ENCODE results near the gene HES5.

Gene HES5

GRCh38 chr1:2513939-2514652 is 16.0 kb downstream of the HES5 start:
- no peak for DNase-seq

GRCh38 chr1:2512862-2513421 is 17.1 kb downstream of the HES5 start:
- DNase-seq: no peak

GRCh38 chr1:2510366-2511155 is 19.5 kb downstream of the HES5 start:
- no peak for DNase-seq

- DNase-seq: no peak
Observed at GRCh38 chr1:2509589-2509988, 20.5 kb downstream of the HES5 start.

- no peak for DNase-seq
Observed at GRCh38 chr1:2508751-2509150, 21.3 kb downstream of the HES5 start.

- no peak for DNase-seq
Observed at GRCh38 chr1:2508180-2508579, 21.9 kb downstream of the HES5 start.

- DNase-seq: no peak
Observed at GRCh38 chr1:2507744-2508155, 22.3 kb downstream of the HES5 start.

- DNase-seq: no peak
Observed at GRCh38 chr1:2506901-2507565, 23.0 kb downstream of the HES5 start.

GRCh38 chr1:2506007-2506860 is 23.8 kb downstream of the HES5 start:
- DNase-seq: no peak

- no peak for DNase-seq
Observed at GRCh38 chr1:2505461-2505994, 24.5 kb downstream of the HES5 start.

GRCh38 chr1:2504949-2505272 is 25.2 kb downstream of the HES5 start:
- DNase-seq: no peak

- DNase-seq: no peak
Observed at GRCh38 chr1:2504225-2504948, 25.7 kb downstream of the HES5 start.

GRCh38 chr1:2503554-2504224 is 26.4 kb downstream of the HES5 start:
- DNase-seq: no peak

GRCh38 chr1:2502661-2503553 is 27.2 kb downstream of the HES5 start:
- no peak for DNase-seq

- DNase-seq: no peak
Observed at GRCh38 chr1:2502210-2502609, 27.9 kb downstream of the HES5 start.

GRCh38 chr1:2501820-2502119 is 28.3 kb downstream of the HES5 start:
- no peak for DNase-seq

GRCh38 chr1:2501041-2501819 is 28.8 kb downstream of the HES5 start:
- no peak for DNase-seq

GRCh38 chr1:2499986-2500596 is 30.0 kb downstream of the HES5 start:
- DNase-seq: peak; percentile 72

- no peak for DNase-seq
Observed at GRCh38 chr1:2499260-2499659, 30.8 kb downstream of the HES5 start.

Data from NCI-H2171 treated with DMSO at 0.1 percent for 48 hours (cell line).